ENCODE data around the gene HACD2.

Gene HACD2

GRCh38 chr3:123444744-123445143, 140.1 kb downstream of the HACD2 start:
- DNase-seq, result no peak

DNA sequence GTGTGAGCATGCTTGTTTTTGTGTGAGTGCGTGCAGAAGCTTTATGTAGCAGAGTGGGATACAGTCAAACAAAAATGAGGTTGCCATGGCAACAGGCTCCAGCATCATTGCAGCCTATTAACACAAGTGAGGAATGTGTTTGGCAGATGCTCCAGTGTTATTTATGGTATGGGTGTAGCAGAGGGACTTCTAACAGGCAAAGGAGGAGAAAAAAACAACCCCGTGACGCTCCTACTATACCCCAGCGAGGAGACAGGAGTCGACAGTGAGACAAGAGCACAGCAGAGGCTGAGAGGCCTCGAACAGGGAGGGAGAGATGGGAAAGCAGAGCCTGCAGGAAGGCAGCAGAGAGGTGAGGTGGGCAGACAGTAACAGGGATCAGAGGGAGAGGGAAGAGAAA, 140.8 kb downstream of the HACD2 start:
- no peak for DNase-seq

DNA sequence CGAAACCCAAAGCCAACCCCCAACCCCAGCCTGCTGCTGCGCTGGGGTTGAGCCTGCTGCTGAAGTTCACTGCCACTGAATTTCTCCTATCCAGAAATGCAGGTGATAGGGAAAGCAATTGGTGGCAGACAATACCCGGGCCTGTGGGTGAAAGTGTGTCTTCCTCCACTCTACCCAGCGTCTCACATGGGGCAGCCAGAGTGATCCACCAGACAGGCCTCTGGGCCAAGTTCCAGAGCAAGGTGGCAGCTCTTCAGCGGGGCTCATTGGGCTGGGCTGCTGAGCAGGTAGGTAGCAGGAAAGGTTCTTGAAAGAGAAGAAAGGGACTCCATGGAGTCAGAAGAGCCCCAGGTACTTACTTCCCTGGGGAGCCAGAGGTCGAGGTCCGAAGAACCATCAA, 141.9 kb downstream of the HACD2 start:
- DNase-seq, result no peak

DNA sequence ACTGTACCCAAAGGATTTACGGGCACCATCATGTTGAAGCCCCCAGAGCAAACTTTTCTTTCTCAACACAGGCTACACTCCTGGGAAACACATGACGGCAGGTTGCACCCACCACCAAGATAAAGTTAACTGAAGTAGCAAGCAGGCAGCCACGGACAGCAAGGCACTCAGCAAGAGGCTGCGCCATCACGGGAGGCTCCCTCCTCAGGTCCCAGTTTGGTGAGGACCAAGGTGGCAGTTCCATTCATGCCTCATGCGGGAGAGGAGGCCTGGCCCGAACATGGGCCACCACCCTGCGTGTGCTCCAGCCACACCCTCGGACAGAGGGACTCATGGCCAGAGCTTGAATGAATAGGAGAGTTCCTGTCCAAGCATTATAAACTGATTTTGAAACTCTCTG, 142.7 kb downstream of the HACD2 start:
- no peak for DNase-seq
